Muscle layer of colon (tissue), 2 donors: ENCODE measurements around the gene ING5.
"Not testable (repeated sequence)": the region's sequence is repeated elsewhere in the genome, so short reads cannot be mapped to it uniquely, and the experiment has no call there.

Experiments
- H3K27ac ChIP-seq: one replicate; pipeline ENCODE4 v1.7.0; 2013; ENCODE audit warnings: low read depth, mild to moderate bottlenecking, low read length, moderate library complexity
- H3K27me3 ChIP-seq, 2 donors: one replicate each; pipeline ENCODE4 v1.7.0; 2013; ENCODE audit warnings: low read length in 2 of 2, mild to moderate bottlenecking in 2 of 2; ENCODE audit not compliant: insufficient read depth in 2 of 2, control insufficient read depth in 1 of 2
- H3K36me3 ChIP-seq: one replicate; pipeline ENCODE4 v1.7.0; 2013; ENCODE audit warnings: mild to moderate bottlenecking, low read length; ENCODE audit not compliant: insufficient read depth
- H3K4me1 ChIP-seq: one replicate; pipeline ENCODE4 v1.7.0; 2013; ENCODE audit warnings: mild to moderate bottlenecking, low read length; ENCODE audit not compliant: insufficient read depth
- H3K4me3 ChIP-seq, 2 donors: one replicate each; pipeline ENCODE4 v1.7.0; 2013; ENCODE audit warnings: low read length in 2 of 2, low read depth in 1 of 2, mild to moderate bottlenecking in 1 of 2, moderate library complexity in 1 of 2
- H3K9ac ChIP-seq: one replicate; pipeline ENCODE4 v1.7.0; 2013; ENCODE audit warnings: low read length
- H3K9me3 ChIP-seq: one replicate; pipeline ENCODE4 v1.7.0; 2013; ENCODE audit warnings: mild to moderate bottlenecking, low read length
- donor health status: abdominal sarcoma.
- donor health status: Adenocarcinoma of cecum.

The ING5 gene

GRCh38 chr2:241755166-241755565, 53.3 kb downstream of the ING5 start:
- Histone ChIP-seq H3K27ac (no peak overlapping the region), H3K36me3 (peaks cover 24% of the 10 kb centered on the region), H3K9me3 (no peaks in the 10 kb centered on the region)

GRCh38 chr2:241755777-241756176, 53.9 kb downstream of the ING5 start:
- no peak overlapping the region for H3K4me3 ChIP-seq
- H3K36me3 ChIP-seq = peaks cover 24% of the 10 kb centered on the region
- H3K27me3 ChIP-seq = no peaks in the 10 kb centered on the region
- H3K4me1 ChIP-seq = no peaks in the 10 kb centered on the region
- no peaks in the 10 kb centered on the region for H3K9me3 ChIP-seq
- no peak overlapping the region for H3K27ac ChIP-seq
- no peak overlapping the region for H3K9ac ChIP-seq

More at GRCh38 chr2:241755166-241755565, 53.3 kb downstream of the ING5 start:
- no peak overlapping the region for H3K4me3 ChIP-seq
- H3K27me3 ChIP-seq = no peaks in the 10 kb centered on the region
- H3K9ac ChIP-seq = no peak overlapping the region
- H3K4me1 ChIP-seq = no peaks in the 10 kb centered on the region

- Histone ChIP-seq H3K36me3 (peaks cover 22% of the 10 kb centered on the region), H3K27me3 (no peaks in the 10 kb centered on the region), H3K4me3 (no peak overlapping the region), H3K9me3 (no peaks in the 10 kb centered on the region), H3K9ac (no peak overlapping the region), H3K4me1 (no peaks in the 10 kb centered on the region), H3K27ac (no peak overlapping the region)
Measured at GRCh38 chr2:241759067-241759807, 57.4 kb downstream of the ING5 start.

GRCh38 chr2:241759893-241760292, 58.1 kb downstream of the ING5 start:
- H3K4me1 ChIP-seq, H3K27ac ChIP-seq, H3K4me3 ChIP-seq, H3K9me3 ChIP-seq, H3K9ac ChIP-seq, H3K27me3 ChIP-seq: not testable (repeated sequence)
- H3K36me3 ChIP-seq = peaks cover 22% of the 10 kb centered on the region

- no peaks in the 10 kb centered on the region for H3K27me3 ChIP-seq
- no peak overlapping the region for H3K27ac ChIP-seq
- H3K4me3 ChIP-seq = no peak overlapping the region
- H3K9ac ChIP-seq = no peak overlapping the region
- no peaks in the 10 kb centered on the region for H3K9me3 ChIP-seq
- no peaks in the 10 kb centered on the region for H3K4me1 ChIP-seq
- peaks cover 22% of the 10 kb centered on the region for H3K36me3 ChIP-seq
Measured at GRCh38 chr2:241760301-241760771, 58.5 kb downstream of the ING5 start.

- H3K36me3 ChIP-seq = peaks cover 11% of the 10 kb centered on the region
- no peaks in the 10 kb centered on the region for H3K9me3 ChIP-seq
- H3K9ac ChIP-seq = no peak overlapping the region
- H3K4me3 ChIP-seq = no peak overlapping the region
- H3K27ac ChIP-seq = no peak overlapping the region
- no peaks in the 10 kb centered on the region for H3K27me3 ChIP-seq
- H3K4me1 ChIP-seq = no peaks in the 10 kb centered on the region
Measured at GRCh38 chr2:241762321-241762932, 60.6 kb downstream of the ING5 start.

- no peaks in the 10 kb centered on the region for H3K4me1 ChIP-seq
- H3K9me3 ChIP-seq = no peaks in the 10 kb centered on the region
- H3K27me3 ChIP-seq = no peaks in the 10 kb centered on the region
- H3K36me3 ChIP-seq = peaks cover 11% of the 10 kb centered on the region
- H3K9ac ChIP-seq = no peak overlapping the region
- H3K27ac ChIP-seq = no peak overlapping the region
- no peak overlapping the region for H3K4me3 ChIP-seq
Measured at GRCh38 chr2:241762933-241763369, 61.1 kb downstream of the ING5 start.

GRCh38 chr2:241763551-241764274, 61.9 kb downstream of the ING5 start:
- Histone ChIP-seq H3K27me3 (no peaks in the 10 kb centered on the region), H3K27ac (no peak overlapping the region), H3K9me3 (no peaks in the 10 kb centered on the region), H3K36me3 (peaks cover 11% of the 10 kb centered on the region), H3K9ac (no peak overlapping the region), H3K4me1 (no peaks in the 10 kb centered on the region), H3K4me3 (no peak overlapping the region)

GRCh38 chr2:241764275-241765241, 62.7 kb downstream of the ING5 start:
- Histone ChIP-seq H3K36me3 (peaks cover 5% of the 10 kb centered on the region), H3K9ac (no peak overlapping the region), H3K4me1 (no peaks in the 10 kb centered on the region), H3K9me3 (no peaks in the 10 kb centered on the region), H3K4me3 (no peak overlapping the region), H3K27me3 (no peaks in the 10 kb centered on the region), H3K27ac (no peak overlapping the region)

GRCh38 chr2:241767464-241768250, 65.8 kb downstream of the ING5 start:
- no peak overlapping the region for H3K27ac ChIP-seq
- H3K27me3 ChIP-seq = peaks cover 0 to 12% of the 10 kb centered on the region in 2 donors
- peaks cover 4% of the 10 kb centered on the region for H3K36me3 ChIP-seq
- H3K4me3 ChIP-seq = no peak overlapping the region
- no peak overlapping the region for H3K9ac ChIP-seq
- no peaks in the 10 kb centered on the region for H3K9me3 ChIP-seq
- no peaks in the 10 kb centered on the region for H3K4me1 ChIP-seq
